HG02588 (cell line): ENCODE results near the gene MIDN.
A peak's percentile ranks its signal among the peaks of the same experiment; 100 is the strongest.
"Not testable (repeated sequence)": the region's sequence is repeated elsewhere in the genome, so short reads cannot be mapped to it uniquely, and the experiment has no call there.

Source experiments
- ATAC-seq: cut with Tn5 transposase; IDR thresholded peaks from one replicate; pipeline ENCODE4 v1.9.1; 2021; ENCODE audit warnings: mild to moderate bottlenecking, moderate library complexity; ENCODE audit not compliant: unreplicated experiment

Gene MIDN

DNA sequence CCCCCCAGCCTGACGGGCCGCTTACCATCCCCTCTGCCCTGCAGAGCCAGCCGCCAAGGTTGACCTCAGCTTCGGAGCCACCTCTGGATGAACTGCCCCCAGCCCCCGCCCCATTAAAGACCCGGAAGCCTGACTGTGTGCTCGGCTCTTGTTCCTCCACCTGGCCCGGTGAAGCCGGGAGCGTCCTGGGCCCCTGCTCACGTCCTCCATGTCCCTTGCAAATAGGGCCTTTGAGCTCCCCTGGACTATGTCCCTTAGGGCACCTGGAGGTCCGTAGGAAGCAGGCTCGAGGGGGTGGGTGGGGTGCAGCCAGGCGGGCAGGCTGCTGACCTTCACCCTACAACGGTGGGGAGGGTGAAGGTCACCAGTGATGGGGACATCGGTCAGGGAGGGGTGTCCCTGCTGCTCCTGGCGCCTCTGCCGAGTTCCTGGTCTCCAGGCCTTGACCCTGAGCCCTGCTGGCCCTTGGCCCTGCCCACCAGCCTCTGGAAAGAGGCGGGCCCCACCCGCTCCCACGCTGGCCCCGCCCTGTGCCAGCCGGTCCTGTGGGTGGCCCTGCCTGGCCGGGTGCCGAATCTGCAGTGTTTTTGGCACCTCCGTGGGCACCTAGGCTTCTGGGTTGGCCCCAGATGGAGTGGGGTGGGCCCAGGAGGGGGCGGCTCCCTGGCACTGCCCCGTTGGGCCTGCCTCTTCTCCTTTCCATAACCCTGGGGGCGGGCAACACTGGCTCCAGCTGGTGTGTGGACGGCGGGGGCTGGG is 3.5 kb upstream of the MIDN start:
- ATAC-seq = no peak

DNA sequence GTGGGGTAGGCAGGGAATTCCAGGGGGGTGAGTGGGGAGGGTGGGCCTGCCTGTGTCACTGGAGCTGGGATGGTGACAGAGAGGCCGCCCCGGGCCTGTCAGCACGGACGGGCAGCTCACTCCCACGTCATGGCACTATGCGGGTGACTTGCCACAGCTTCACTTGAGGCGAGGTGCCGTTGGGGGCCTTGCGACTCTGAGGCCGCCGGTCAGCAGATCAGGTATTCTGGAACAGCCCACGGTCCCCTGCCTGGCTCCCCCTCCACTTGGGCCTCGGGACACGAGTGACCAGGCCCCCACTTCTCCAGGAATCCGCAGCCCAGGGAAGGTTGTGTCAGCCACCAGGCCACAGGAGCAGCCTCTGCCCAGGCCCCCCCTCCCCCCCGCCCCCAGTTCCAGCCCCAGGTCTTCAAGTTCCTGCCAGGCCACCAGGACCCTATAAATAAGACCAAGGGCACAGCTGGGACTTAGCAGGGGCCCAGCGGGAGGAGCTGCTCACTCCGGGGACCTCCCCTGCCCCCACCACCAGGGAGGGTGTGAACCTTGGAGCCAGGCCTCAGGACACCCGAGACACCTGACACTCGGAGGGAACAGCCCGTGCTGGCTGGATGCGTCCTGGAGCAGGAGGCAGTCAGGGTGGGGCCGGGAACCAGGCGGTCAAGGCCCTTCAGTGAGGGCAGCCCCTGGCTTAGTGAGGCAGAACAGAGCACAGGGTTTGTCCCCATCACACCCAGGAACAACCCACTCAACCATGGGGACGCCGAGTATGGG is 2.7 kb upstream of the MIDN start:
- no peak for ATAC-seq

DNA sequence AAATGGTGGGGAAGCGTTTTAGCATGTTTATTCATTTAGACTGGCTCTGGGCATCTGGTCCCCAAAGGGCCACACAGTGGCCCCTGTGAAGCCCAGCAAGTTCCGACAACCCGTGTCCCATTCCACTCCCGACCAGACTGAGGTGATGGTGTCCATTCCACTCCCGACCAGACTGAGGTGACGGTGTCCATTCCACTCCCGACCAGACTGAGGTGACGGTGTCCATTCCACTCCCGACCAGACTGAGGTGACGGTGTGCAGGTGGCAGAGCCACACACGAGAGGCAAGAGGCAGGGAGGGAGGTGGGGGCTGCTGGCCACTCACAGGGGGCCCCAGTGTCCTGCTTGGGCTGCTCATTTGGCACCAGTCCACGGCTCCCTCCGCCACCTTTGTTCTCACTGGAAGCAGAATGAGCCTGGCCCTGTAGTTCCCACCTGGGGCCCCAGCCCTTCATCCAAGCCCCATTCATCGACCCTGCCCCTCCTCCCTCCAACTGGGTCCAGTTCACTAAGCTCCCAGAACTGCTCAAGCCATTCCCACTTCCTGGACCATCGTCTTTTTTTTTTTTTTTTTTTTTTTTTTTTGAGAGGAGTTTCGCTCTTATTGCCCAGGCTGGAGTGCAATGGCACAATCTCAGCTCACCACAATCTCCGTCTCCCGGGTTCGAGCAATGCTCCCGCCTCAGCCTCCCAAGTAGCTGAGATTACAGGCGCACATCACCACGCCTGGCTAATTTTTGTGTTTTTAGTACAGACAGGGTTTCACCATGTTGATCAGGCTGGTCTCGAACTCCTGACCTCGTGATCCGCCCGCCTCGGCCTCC is 1.9 kb upstream of the MIDN start:
- ATAC-seq = not testable (repeated sequence)

DNA sequence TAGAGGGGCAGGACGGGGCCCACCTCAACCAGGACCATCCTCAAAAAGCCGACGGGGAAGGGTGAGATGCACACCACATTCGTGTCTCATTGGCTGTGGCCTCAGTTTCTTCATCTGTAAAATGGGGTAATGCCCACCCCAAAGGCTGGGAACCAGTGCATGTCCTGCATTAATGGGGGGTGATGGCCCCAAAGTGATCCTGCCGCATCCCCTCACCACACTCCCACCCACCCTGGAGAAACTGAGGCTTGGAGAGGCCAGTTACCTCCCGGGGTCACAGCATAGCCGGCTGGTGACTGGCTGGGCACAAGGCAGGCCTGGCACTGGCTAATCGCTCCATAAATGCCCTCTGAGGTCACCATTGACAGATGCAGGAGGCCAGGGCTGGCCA is 640 bp upstream of the MIDN start:
- ATAC-seq = no peak

DNA sequence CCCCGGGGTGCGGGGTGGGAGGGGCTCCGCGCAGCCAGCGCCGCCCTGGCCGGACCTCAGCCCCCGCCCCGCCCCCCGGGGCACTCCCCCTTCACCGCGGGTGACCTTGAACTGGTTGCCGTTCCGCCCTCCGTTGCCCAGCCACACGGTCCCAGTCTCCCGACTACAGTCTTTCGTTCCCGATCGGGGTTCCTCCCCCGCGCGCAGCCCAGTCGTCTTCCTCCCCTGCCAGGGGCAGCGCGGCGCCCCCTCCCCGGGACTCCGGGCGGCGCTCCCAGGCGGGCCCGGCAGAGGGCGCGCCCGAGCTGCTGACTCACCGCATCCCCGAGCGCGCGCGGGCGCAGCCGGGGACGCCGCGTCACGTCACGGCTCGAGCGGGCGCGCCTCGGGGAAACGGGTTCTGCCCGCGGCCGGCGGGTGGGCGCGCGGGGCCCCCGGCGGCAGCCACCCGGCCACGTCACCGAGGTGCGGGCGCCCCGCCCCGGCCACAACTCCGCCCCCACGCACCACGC is 459 bp downstream of the MIDN start:
- ATAC-seq = peak; percentile 29

DNA sequence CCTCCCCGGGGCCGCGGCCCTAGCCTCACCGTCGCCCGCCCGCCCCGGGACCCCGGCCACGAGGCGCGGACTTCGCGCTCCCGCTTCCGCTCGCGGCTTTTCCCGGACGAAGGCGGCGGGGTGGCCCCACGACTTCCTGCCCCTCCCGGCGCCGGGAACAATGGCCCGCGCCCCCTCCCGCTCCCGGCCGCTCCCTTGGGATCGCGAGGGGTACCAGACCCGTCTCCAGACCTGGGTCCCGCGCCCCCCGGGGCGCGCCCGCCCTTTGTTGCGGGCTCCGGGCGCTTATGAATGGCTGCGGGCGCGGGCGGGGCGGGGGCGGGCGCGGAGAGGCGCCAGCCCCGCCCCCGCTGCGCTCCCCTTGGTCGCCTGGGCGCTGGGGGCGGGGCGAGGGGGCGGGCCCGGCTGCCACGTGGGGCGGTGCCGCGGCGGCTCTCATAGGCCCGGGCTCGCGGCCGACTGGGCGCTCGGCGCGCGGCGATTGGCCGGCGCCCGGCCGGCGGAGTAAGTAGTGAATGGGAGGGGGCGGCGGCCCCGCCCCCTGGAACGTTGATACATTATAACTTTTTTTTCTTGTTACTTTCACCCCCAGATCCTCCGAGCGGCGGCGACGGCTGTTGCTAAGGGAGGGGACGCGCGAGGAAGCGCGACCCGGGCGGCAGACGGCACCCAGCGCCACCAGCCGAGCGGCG is 1.1 kb downstream of the MIDN start:
- peak; percentile 42 for ATAC-seq

DNA sequence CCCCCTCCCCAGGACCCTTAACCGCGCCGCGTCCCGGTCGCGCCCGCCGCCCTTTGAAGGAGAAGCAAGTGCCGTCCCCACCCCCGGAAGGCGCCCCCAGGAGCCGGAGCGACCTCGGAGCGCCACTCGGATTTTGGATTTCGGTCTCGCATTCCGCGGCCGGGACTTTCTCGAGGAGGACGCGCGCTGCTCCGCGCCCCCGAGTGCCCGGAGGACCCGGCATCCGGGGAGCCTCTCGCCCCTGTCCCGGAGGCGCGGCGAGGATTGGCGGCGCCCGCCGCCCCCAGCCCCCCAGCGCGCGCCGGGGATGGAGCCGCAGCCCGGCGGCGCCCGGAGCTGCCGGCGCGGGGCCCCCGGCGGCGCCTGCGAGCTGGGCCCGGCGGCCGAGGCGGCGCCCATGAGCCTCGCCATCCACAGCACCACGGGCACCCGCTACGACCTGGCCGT is 1.6 kb downstream of the MIDN start:
- ATAC-seq = no peak

DNA sequence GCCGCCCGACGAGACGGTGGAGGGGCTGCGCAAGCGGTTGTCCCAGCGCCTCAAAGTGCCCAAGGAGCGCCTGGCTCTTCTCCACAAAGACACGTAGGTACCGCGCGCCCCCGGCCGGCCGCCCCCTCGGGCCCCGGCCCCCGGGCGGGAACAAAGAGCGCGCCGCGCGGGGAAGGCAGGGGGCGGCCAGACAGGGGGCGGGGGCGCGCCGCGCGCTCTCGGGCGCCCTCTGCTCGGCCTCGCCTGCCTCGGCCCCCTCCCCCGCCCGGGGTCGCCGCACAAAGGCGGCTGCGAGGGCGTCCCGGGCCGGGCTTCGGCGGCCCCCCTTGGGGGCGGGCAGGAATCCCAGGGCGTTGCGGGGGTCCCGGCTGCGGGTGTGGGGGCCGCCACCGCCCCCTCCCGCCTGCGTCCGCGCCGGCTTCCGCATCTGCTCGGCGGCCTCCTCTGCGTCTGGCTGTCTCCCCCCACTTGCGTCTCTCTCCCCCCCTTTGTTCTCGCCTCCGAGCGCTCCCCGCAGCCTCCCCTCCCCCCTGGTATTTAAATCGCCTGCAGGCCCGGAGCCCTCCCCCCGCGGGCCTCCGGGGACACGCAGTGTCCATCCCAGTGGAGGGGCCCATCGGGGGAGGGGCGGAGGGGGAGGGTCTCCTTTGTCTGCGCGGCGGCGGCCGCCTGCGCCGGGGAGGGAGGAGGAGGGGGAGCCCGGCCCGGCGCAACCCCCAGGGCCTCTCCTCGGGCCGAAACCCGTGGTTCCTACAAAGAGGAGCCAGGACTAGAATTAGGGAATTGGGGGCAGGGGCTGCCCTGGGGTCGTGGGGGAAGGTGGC is 2.3 kb downstream of the MIDN start:
- ATAC-seq = no peak

DNA sequence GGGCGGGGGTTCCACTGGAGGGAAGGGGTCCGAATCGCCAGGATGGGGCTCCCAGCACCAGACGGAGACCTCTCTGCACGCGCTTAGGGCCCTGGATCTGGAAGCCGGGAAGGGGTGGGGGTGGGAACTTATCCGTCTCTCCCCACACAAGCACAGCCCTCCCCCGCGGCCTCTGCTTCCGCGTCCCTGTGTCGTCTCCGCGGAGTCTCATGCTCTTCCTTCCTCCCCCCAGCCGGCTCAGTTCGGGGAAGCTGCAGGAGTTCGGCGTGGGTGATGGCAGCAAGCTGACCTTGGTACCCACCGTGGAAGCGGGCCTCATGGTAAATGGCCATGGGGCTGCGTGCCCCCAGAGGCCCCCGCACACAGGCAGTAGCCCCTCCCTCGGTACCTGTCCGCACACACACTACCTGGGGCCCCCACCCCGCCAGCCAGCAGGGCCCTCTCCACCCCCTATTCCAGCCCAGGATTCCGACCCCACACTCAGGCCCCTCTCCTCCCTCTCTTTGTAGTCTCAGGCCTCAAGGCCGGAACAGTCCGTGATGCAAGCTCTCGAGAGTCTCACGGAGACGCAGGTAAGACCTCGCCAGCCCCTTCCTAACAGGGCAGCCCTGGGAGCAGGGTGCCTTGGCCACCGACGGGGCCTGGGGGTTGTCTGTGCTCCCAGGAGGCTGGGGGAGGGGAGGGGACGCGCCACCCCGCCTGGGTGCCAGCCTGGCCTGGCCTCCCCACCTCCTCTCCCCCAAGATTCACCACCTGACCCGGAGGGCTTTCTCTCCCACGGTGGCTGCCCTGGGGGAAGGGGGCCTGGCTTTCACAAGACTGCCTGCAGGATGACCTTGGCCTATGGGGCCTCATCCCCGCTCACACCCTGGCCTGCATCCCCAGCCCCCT is 3.2 kb downstream of the MIDN start:
- no peak for ATAC-seq

DNA sequence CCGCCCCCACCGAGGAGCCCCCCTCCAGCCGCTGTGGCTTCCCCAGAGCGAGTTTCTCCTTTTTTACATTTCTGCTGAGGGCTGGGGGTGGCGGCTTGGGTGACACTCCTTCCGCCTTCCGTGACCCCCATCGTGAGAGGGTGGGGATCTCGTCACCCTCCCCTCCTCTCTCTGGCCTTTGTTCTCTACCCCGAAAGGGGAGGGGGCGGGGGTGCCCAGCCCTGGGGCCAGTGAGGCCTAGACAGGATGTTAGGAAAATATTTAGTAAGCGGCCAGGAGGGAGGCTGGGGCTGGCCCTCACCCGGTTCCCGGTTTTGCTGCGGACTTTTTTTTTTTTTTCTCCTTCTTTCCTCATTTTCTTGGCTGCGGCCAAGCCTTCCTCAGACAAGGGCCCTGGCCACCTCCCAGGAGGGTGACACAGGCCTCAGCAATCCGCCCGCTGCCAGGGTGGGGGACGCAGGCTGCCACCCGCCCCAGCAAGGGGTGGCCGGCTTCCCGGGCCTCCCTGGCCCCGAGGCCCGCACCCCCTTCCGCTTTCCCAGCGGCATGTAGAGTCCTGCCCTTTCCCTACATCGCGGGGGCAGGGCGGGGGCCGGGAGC is 3.9 kb downstream of the MIDN start:
- no peak for ATAC-seq

DNA sequence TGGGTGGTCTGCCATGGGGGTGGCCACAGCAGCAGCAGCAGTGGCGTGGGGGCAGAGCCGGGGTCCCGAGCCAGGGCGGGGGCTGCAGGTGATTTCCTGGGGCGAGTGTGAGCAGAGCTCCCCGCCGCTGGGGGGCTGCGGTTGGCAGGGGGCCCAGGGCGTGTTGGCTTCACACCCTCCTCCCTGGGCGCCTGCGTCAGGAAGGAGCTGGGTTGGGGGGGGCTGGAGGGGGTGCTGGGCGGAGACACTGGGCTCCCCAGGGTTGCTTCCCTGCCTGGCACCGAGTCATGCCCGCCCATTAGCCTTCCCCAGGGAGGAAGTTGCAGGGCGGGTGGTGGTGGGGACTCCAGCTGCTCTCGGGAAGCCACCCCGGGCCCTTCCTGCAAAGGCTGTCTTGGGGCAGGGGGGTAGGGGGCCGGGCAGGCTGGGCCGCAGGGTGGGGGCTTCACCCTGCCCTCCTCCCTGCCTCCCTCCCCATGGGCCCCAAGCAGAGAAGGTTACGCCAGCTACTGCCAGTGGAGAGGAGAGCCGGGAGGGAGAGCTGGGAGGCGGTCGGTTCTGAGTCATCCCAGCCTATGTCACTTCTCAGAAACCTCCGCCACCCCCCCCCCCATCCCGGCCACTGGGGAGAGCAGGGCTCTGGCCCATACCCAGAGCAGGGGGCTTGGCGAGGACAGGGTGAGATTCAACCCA is 4.6 kb downstream of the MIDN start:
- no peak for ATAC-seq

DNA sequence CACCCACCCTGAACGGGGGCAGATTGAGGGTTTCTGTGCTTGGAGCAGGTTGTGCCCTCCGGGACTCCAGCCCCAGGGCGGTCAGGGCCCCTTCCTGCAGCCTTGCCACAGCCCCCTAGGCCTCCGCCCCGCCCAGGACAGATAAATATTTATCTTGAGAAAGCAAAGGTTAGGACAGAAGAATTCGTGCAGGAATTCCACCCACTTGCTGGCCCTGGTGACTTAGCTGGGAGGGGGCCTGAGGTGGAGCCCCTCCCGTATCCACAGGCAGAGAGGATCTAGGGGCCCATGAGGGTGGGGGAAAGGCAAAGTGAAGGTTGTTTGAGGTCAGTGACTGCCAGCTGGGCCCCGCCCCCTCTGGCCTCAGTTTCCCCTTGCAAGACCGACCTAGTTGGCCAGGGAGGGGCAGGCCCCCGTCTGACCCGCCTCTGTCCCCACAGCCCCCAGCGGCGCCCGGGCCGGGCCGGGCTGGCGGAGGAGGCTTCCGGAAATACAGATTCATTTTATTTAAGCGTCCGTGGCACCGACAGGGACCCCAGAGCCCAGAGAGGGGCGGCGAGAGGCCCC is 5.2 kb downstream of the MIDN start:
- no peak for ATAC-seq

DNA sequence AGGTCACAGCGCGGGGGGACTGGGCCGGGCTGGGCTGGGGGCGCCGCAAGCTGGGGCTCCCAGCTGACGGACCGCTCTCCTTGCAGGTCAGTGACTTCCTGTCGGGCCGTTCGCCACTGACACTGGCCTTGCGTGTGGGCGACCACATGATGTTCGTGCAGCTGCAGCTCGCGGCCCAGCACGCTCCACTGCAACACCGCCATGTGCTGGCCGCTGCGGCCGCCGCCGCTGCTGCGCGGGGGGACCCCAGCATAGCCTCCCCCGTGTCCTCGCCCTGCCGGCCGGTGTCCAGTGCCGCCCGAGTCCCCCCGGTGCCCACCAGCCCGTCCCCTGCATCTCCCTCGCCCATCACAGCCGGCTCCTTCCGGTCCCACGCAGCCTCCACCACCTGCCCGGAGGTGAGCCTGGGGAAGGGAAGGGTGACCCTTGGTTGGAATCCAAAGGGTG is 5.7 kb downstream of the MIDN start:
- no peak for ATAC-seq

DNA sequence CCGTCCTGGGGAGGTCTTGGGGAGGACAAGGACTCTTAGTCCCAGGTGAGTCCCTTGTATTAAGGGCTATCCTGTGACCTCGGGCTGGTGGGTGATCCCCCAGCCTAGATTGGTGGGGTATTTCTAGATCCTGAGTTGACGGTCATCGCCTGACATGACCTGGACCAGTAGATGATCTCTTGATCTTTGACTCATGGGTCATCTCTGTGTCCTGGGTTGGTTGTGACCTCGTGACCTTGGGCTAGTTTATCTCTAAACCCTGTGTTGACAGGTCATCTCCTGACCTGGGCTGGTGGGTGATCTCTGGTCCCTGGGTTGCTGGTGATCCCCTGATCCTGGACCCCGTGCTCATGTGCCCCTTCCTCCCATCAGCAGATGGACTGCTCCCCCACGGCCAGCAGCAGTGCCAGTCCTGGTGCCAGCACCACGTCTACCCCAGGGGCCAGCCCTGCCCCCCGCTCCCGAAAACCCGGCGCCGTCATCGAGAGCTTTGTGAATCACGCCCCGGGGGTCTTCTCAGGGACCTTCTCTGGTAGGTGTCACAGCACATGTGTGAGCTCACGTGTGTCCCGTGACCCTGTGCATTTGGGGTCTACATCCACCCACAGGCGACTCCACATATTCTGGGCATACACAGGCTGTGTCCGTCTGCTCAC is 6.3 kb downstream of the MIDN start:
- no peak for ATAC-seq

DNA sequence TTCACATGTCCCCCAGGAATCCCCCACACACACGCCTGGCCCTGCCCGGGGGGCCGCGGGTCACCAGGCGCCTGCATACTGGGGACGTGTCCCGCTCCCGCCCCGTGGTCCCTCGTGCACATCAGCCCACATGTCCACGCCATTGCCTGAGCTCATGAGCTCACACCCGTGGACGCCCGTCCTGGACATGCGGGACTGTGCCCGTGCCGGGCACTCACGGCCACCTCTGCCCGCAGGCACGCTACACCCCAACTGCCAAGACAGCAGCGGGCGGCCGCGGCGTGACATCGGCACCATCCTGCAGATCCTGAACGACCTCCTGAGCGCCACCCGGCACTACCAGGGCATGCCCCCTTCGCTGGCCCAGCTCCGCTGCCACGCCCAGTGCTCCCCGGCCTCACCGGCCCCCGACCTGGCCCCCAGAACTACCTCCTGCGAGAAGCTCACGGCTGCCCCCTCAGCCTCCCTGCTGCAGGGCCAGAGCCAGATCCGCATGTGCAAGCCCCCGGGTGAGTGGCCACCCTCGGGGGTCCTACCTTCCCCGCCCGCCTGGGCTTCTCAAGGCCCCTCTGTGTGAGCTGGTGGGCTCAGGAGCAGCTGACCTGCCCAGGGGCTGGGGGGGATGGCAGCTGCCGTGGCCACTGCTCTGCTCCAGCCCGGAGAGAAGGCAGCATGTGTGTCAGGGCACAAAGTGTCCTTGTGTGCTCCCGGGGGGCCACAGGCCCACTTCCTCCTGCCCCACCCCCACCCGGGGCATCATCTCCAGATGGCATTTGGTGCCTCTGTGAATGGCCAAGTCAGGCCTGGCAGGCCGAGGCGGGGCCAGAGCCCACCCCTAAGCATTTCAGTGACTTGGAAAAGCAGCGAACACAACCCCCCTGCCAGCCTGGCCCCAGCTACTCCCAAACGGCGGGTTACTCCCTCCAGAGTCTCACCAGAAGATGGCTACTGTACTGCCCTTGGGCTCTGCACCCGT is 7.1 kb downstream of the MIDN start:
- no peak for ATAC-seq
